Activated CD8-positive, alpha-beta T cell treated with anti-CD3 and anti-CD28 coated beads for 36 hours (primary cell): ENCODE data around the gene EPHB1. TPM values are rescaled to one million over a fixed set of nuclear protein-coding genes. Genes with fewer than 3 reads are reported as not detected.

ENCODE experiments used
- ATAC-seq: fragments of 200-7000 bp; cut with Tn5 transposase; one replicate; pipeline ENCODE4 v1.10.0; 2021; ENCODE audit warnings: mild to moderate bottlenecking, moderate library complexity
- CTCF ChIA-PET: fragments of 350-600 bp; sonication (Branson Sonifier 250); formaldehyde crosslinking; loops from one replicate; lab custom pipeline; 2021; ENCODE audit warnings: antibody characterized with exemption; lab: Charles Lee
- POLR2A ChIA-PET: fragments of 350-600 bp; sonication (Branson Sonifier 250); formaldehyde crosslinking; loops from one replicate; lab custom pipeline; 2021; ENCODE audit warnings: antibody characterized with exemption; lab: Charles Lee
- DNase-seq: peaks from one replicate; pipeline ENCODE4 v3.0.0-alpha.2; 2020
- H3K27ac Mint-ChIP-seq: one replicate; pipeline ENCODE4 v1.8.0; 2021; ENCODE audit warnings: mild to moderate bottlenecking, mixed read lengths
- H3K27me3 Mint-ChIP-seq: one replicate; pipeline ENCODE4 v1.8.0; 2021; ENCODE audit warnings: mixed read lengths
- H3K36me3 Mint-ChIP-seq: one replicate; pipeline ENCODE4 v1.8.0; 2021; ENCODE audit warnings: low read depth, mixed read lengths
- H3K4me1 Mint-ChIP-seq: one replicate; pipeline ENCODE4 v1.8.0; 2021; ENCODE audit warnings: low read depth, mixed read lengths
- H3K4me3 Mint-ChIP-seq: one replicate; pipeline ENCODE4 v1.8.0; 2021; ENCODE audit warnings: mild to moderate bottlenecking, moderate library complexity, mixed read lengths
- H3K9me3 Mint-ChIP-seq: one replicate; pipeline ENCODE4 v1.8.0; 2021; ENCODE audit warnings: mixed read lengths
- CTCF ChIP-seq: fragments of 200-600 bp; IDR thresholded peaks from one replicate; pipeline ENCODE4 v1.8.0; 2022; ENCODE audit warnings: antibody characterized with exemption, mild to moderate bottlenecking
- intact Hi-C: fragments of 100-400 bp; cut with micrococcal nuclease; formaldehyde crosslinking; loops from one replicate; pipeline ENCODE4 v1.10.0; 2022
- total RNA-seq, 2 experiments: library from RNA; stranded (reverse); gene quantifications; one replicate each; pipeline ENCODE4 v1.2.3, GENCODE V29; 2021

EPHB1 gene
- total RNA-seq, 2 experiments from 2014 or later, result 0.78 TPM; not detected in 1

- DNase-seq (no peak), ATAC-seq (no peak)
- TF ChIP-seq CTCF, result no peak
- POLR2A ChIA-PET, result no interaction called here
- Mint-ChIP-seq H3K4me3 (no peak overlapping the region), H3K9me3 (no peaks in the 10 kb centered on the region), H3K36me3 (no peaks in the 10 kb centered on the region), H3K4me1 (no peaks in the 10 kb centered on the region), H3K27ac (no peak overlapping the region), H3K27me3 (peaks cover 2% of the 10 kb centered on the region)
- intact Hi-C loops, result no loop called here
- CTCF ChIA-PET, result no interaction called here
Measured at GRCh38 chr3:135216659-135217058, 421.6 kb downstream of the EPHB1 start.

GRCh38 chr3:135217730-135218129 lies 422.7 kb downstream of the EPHB1 start:
- TF ChIP-seq CTCF, result no peak
- intact Hi-C loops, result no loop called here
- no peak for ATAC-seq
- no peak overlapping the region for H3K27ac Mint-ChIP-seq
- H3K4me1 Mint-ChIP-seq, result no peaks in the 10 kb centered on the region
- H3K36me3 Mint-ChIP-seq, result no peaks in the 10 kb centered on the region
- H3K27me3 Mint-ChIP-seq, result peaks cover 2% of the 10 kb centered on the region
- no peaks in the 10 kb centered on the region for H3K9me3 Mint-ChIP-seq
- H3K4me3 Mint-ChIP-seq, result no peak overlapping the region
- no peak for DNase-seq
- CTCF ChIA-PET, result no interaction called here
- POLR2A ChIA-PET, result no interaction called here

GRCh38 chr3:135218304-135218703 lies 423.2 kb downstream of the EPHB1 start:
- peaks cover 2% of the 10 kb centered on the region for H3K27me3 Mint-ChIP-seq
- intact Hi-C loops, result no loop called here
- no peak overlapping the region for H3K27ac Mint-ChIP-seq
- ChIA-PET POLR2A (no interaction called here), CTCF (no interaction called here)
- TF ChIP-seq CTCF, result no peak
- H3K9me3 Mint-ChIP-seq, result no peaks in the 10 kb centered on the region
- ATAC-seq (no peak), DNase-seq (no peak)
- no peaks in the 10 kb centered on the region for H3K4me1 Mint-ChIP-seq
- no peaks in the 10 kb centered on the region for H3K36me3 Mint-ChIP-seq
- H3K4me3 Mint-ChIP-seq, result no peak overlapping the region

GRCh38 chr3:135218782-135219181 lies 423.7 kb downstream of the EPHB1 start:
- H3K4me3 Mint-ChIP-seq, result no peak overlapping the region
- H3K9me3 Mint-ChIP-seq, result no peaks in the 10 kb centered on the region
- H3K27ac Mint-ChIP-seq, result no peak overlapping the region
- no peak for DNase-seq
- ChIA-PET CTCF (no interaction called here), POLR2A (no interaction called here)
- intact Hi-C loops, result no loop called here
- H3K36me3 Mint-ChIP-seq, result no peaks in the 10 kb centered on the region
- TF ChIP-seq CTCF, result no peak
- peaks cover 2% of the 10 kb centered on the region for H3K27me3 Mint-ChIP-seq
- no peaks in the 10 kb centered on the region for H3K4me1 Mint-ChIP-seq
- ATAC-seq, result no peak

- ATAC-seq, result no peak
- H3K4me3 Mint-ChIP-seq, result no peak overlapping the region
- H3K4me1 Mint-ChIP-seq, result no peaks in the 10 kb centered on the region
- intact Hi-C loops, result no loop called here
- H3K27me3 Mint-ChIP-seq, result no peaks in the 10 kb centered on the region
- H3K36me3 Mint-ChIP-seq, result no peaks in the 10 kb centered on the region
- no peak for TF ChIP-seq CTCF
- no peak overlapping the region for H3K27ac Mint-ChIP-seq
- ChIA-PET POLR2A (no interaction called here), CTCF (no interaction called here)
- no peak for DNase-seq
- no peaks in the 10 kb centered on the region for H3K9me3 Mint-ChIP-seq
Measured at GRCh38 chr3:135224815-135225362, 429.8 kb downstream of the EPHB1 start.
